HL-60 (cell line): Measurements from ENCODE around the gene ITGA4.

Experiments used
- DNase-seq, 2 experiments: peaks; one replicate each; pipeline ENCODE4 v3.0.0-alpha.2; 2010 to 2020; ENCODE audit warnings: low read depth in 1 of 2, low spot score in 1 of 2
- H3K27ac ChIP-seq: fragments of 250-450 bp; sonication (Bioruptor Pico); replicated peaks from 2 replicates; pipeline ENCODE4 v1.5.1; 2020; ENCODE audit warnings: mild to moderate bottlenecking, moderate library complexity
- H3K27me3 ChIP-seq: fragments of 250-450 bp; sonication (Bioruptor Pico); 2 replicates; pipeline ENCODE4 v1.5.1; 2021; ENCODE audit warnings: mild to moderate bottlenecking, moderate library complexity; ENCODE audit not compliant: insufficient read depth, poor library complexity, severe bottlenecking
- H3K4me3 ChIP-seq: replicated peaks from 2 replicates; pipeline ENCODE4 v1.5.1; 2011; ENCODE audit warnings: mild to moderate bottlenecking, control low read depth, low read length; ENCODE audit not compliant: insufficient read depth
- CTCF ChIP-seq: IDR thresholded peaks from one replicate; pipeline ENCODE4 v1.5.1; 2011; ENCODE audit warnings: low read length, control low read depth, inconsistent platforms; ENCODE audit not compliant: insufficient read depth
- GABPA ChIP-seq: IDR thresholded peaks from 2 replicates; pipeline ENCODE4 v1.6.1; 2012; ENCODE audit warnings: low read depth
- POLR2AphosphoS5 ChIP-seq: IDR thresholded peaks from 2 replicates; pipeline ENCODE4 v1.6.1; 2012; ENCODE audit warnings: low read depth
- REST ChIP-seq: IDR thresholded peaks from 2 replicates; pipeline ENCODE4 v1.6.1; 2012; ENCODE audit warnings: low read depth; ENCODE audit not compliant: insufficient replicate concordance
- SPI1 ChIP-seq: IDR thresholded peaks from 2 replicates; pipeline ENCODE4 v1.6.1; 2012; ENCODE audit warnings: low read depth, mild to moderate bottlenecking, borderline replicate concordance

The ITGA4 gene

GRCh38 chr2:181528441-181528840 is 71.3 kb downstream of the ITGA4 start:
- no peak for DNase-seq
- Histone ChIP-seq H3K27ac (no peak overlapping the region), H3K27me3 (no peaks in the 10 kb centered on the region), H3K4me3 (no peak overlapping the region)
- TF ChIP-seq POLR2AphosphoS5: no peak
- TF ChIP-seq GABPA: no peak
- TF ChIP-seq REST: no peak
- no peak for TF ChIP-seq SPI1
- no peak for TF ChIP-seq CTCF

GRCh38 chr2:181536730-181537129 is 79.5 kb downstream of the ITGA4 start:
- no peak for TF ChIP-seq CTCF
- TF ChIP-seq GABPA: no peak
- no peak for TF ChIP-seq REST
- no peak for TF ChIP-seq SPI1
- TF ChIP-seq POLR2AphosphoS5: no peak
- no peak overlapping the region for H3K27ac ChIP-seq
- no peak overlapping the region for H3K4me3 ChIP-seq
- no peak for DNase-seq
- H3K27me3 ChIP-seq: no peaks in the 10 kb centered on the region

GRCh38 chr2:181540421-181540820 is 83.2 kb downstream of the ITGA4 start:
- Histone ChIP-seq H3K27ac (no peak overlapping the region), H3K4me3 (no peak overlapping the region), H3K27me3 (no peaks in the 10 kb centered on the region)
- no peak for DNase-seq
- TF ChIP-seq POLR2AphosphoS5 (peak; percentile 46), CTCF (no peak), GABPA (no peak), SPI1 (no peak), REST (no peak)
